H1 (cell line): ENCODE data around the gene LY6G5B.

Source experiments
- ATF3 ChIP-seq: IDR thresholded peaks from 2 replicates; pipeline ENCODE4 v1.6.1; 2011; ENCODE audit warnings: low read depth, mild to moderate bottlenecking, low read length; ENCODE audit not compliant: insufficient read depth
- CTCF ChIP-seq, 3 experiments: IDR thresholded peaks; 1 replicate in 2 of 3; 2 replicates in 1 of 3; pipeline versions ENCODE4 v1.5.1 to v1.6.1; 2011; ENCODE audit warnings: low read length in 3 of 3, mild to moderate bottlenecking in 3 of 3, inconsistent platforms in 2 of 3, low read depth in 1 of 3, moderate library complexity in 1 of 3; ENCODE audit not compliant: insufficient read depth in 1 of 3; ENCODE audit errors: control extremely low read depth in 1 of 3
- EZH2 ChIP-seq: fragments of 200-600 bp; sonication (generic); IDR thresholded peaks from 2 replicates; pipeline ENCODE4 v1.7.1; 2012; ENCODE audit warnings: low read depth, mild to moderate bottlenecking, moderate library complexity, low read length, inconsistent platforms; ENCODE audit not compliant: severe bottlenecking
- JUND ChIP-seq: IDR thresholded peaks from 2 replicates; pipeline ENCODE4 v1.6.1; 2011; ENCODE audit warnings: mild to moderate bottlenecking, improper control_type of control experiment, low read length
- MAX ChIP-seq: IDR thresholded peaks from 2 replicates; pipeline ENCODE4 v1.6.1; 2012; ENCODE audit warnings: inconsistent platforms
- NANOG ChIP-seq: IDR thresholded peaks from 2 replicates; pipeline ENCODE4 v1.6.1; 2011; ENCODE audit warnings: low read length, low read depth, mild to moderate bottlenecking, inconsistent platforms; ENCODE audit not compliant: insufficient read depth, poor library complexity, severe bottlenecking
- NRF1 ChIP-seq: IDR thresholded peaks from 2 replicates; pipeline ENCODE4 v1.6.1; 2011; ENCODE audit warnings: mild to moderate bottlenecking, low read depth, low read length, improper control_type of control experiment
- POLR2A ChIP-seq, 2 experiments: IDR thresholded peaks; 1 replicate in 1 of 2; 2 replicates in 1 of 2; pipeline ENCODE4 v1.6.1; 2011; ENCODE audit warnings: low read depth in 2 of 2, low read length in 2 of 2, mild to moderate bottlenecking in 2 of 2; ENCODE audit errors: control extremely low read depth in 1 of 2
- POLR2AphosphoS5 ChIP-seq: IDR thresholded peaks from 2 replicates; pipeline ENCODE4 v1.6.1; 2011; ENCODE audit warnings: low read depth, low read length
- RAD21 ChIP-seq, 2 experiments: IDR thresholded peaks in 1 of 2; conservative IDR thresholded peaks in 1 of 2; 2 replicates each; pipeline ENCODE4 v1.6.1; 2011; ENCODE audit warnings: low read depth in 2 of 2, low read length in 2 of 2, improper control_type of control experiment in 1 of 2, inconsistent platforms in 1 of 2, mild to moderate bottlenecking in 1 of 2, moderate library complexity in 1 of 2
- RNF2 ChIP-seq: fragments of 200-900, 300-1000 bp; sonication (generic); IDR thresholded peaks from 2 replicates; pipeline ENCODE4 v1.7.1; 2016; ENCODE audit warnings: borderline replicate concordance, low read depth, mild to moderate bottlenecking, antibody characterized with exemption, low read length; ENCODE audit not compliant: poor library complexity, severe bottlenecking; ENCODE audit errors: missing control alignments
- SP1 ChIP-seq: IDR thresholded peaks from 2 replicates; pipeline ENCODE4 v1.6.1; 2011; ENCODE audit warnings: low read depth, low read length
- TBP ChIP-seq: IDR thresholded peaks from 2 replicates; pipeline ENCODE4 v1.6.1; 2011; ENCODE audit warnings: low read depth, low read length, improper control_type of control experiment
- YY1 ChIP-seq: IDR thresholded peaks from 2 replicates; pipeline ENCODE4 v1.6.1; 2011; ENCODE audit warnings: low read depth, mild to moderate bottlenecking, low read length

GRCh38 chr6:31687321-31687720 lies 17.5 kb downstream of the LY6G5B start:
- TF ChIP-seq CTCF (IDR thresholded peaks at IDR 0.05; ENCODE audit: control extremely low read depth in 1 of 3, insufficient read depth in 1 of 3, low read depth in 1 of 3, low read length in 3 of 3) = no peak
- no peak for TF ChIP-seq NRF1
- TF ChIP-seq EZH2 = no peak
- TF ChIP-seq ATF3 = no peak
- no peak for TF ChIP-seq TBP
- TF ChIP-seq NANOG = no peak
- no peak for TF ChIP-seq POLR2AphosphoS5
- TF ChIP-seq YY1 = no peak
- TF ChIP-seq POLR2A (IDR thresholded peaks at IDR 0.05; ENCODE audit: control extremely low read depth in 1 of 2, low read depth in 2 of 2, low read length in 2 of 2) = no peak
- no peak for TF ChIP-seq MAX
- no peak for TF ChIP-seq JUND
- no peak for TF ChIP-seq RNF2
- TF ChIP-seq RAD21 (IDR thresholded peaks at IDR 0.05 in 1 of 2, conservative IDR thresholded peaks at IDR 0.05 in 1 of 2; ENCODE audit: low read depth in 2 of 2, low read length in 2 of 2) = no peak
- TF ChIP-seq SP1 = no peak
